SK-N-SH (cell line): ENCODE measurements around the gene GRIK3. TPM values are rescaled to one million over a fixed set of nuclear protein-coding genes. Genes with fewer than 3 reads are reported as not detected.

Experiments used
- CTCF ChIA-PET: fragments of 300-600, 350-600 bp; formaldehyde crosslinking; extraction: SDS; loops from one replicate; lab custom pipeline; 2021; lab: Yijun Ruan, JAX
- POLR2A ChIA-PET: fragments of 350-600 bp; sonication (Branson Sonifier 250); formaldehyde crosslinking; extraction: SDS; loops from one replicate; lab custom pipeline; 2020; ENCODE audit warnings: antibody characterized with exemption, inconsistent platforms; lab: Yijun Ruan, JAX
- DNase-seq: peaks from one replicate; pipeline ENCODE4 v3.0.0; 2012
- H2AFZ ChIP-seq: fragments of 200-600 bp; sonication (generic); 2 replicates; pipeline ENCODE4 v1.8.1; 2016; ENCODE audit warnings: antibody characterized with exemption, mild to moderate bottlenecking, low read depth
- H3F3A ChIP-seq: fragments of 200-600 bp; sonication (generic); replicated peaks from 2 replicates; pipeline ENCODE3; 2016; ENCODE audit warnings: antibody characterized with exemption, mild to moderate bottlenecking; ENCODE audit not compliant: insufficient read depth
- H3K27ac ChIP-seq, 2 experiments: fragments of 200-500 bp in 1 of 2; fragments of 200-600 bp in 1 of 2; sonication (Bioruptor generic) in 1 of 2; sonication (generic), shearing (Covaris generic) in 1 of 2; 2 replicates each; pipeline versions ENCODE4 v1.5.1 to v1.6.1; 2014 to 2016; ENCODE audit warnings: low read depth in 2 of 2, inconsistent platforms in 1 of 2, low read length in 1 of 2, mild to moderate bottlenecking in 1 of 2, mixed read lengths in 1 of 2
- H3K27me3 ChIP-seq: fragments of 200-600 bp; sonication (generic), shearing (Covaris generic); 2 replicates; pipeline ENCODE4 v1.6.1; 2016; ENCODE audit warnings: mixed run types; ENCODE audit not compliant: insufficient read depth
- H3K36me3 ChIP-seq, 2 experiments: fragments of 200-500 bp in 1 of 2; fragments of 200-600 bp in 1 of 2; sonication (Bioruptor generic) in 1 of 2; sonication (generic) in 1 of 2; replicated peaks in 1 of 2; 2 replicates each; pipeline versions ENCODE3 to v1.5.1; 2014 to 2016; ENCODE audit warnings: low read length in 1 of 2, mild to moderate bottlenecking in 1 of 2; ENCODE audit not compliant: insufficient read depth in 2 of 2, control insufficient read depth in 1 of 2
- H3K4me1 ChIP-seq, 2 experiments: fragments of 200-500 bp in 1 of 2; fragments of 200-600 bp in 1 of 2; sonication (Bioruptor generic) in 1 of 2; sonication (generic), shearing (Covaris generic) in 1 of 2; 2 replicates each; pipeline versions ENCODE4 v1.5.1 to v1.6.1; 2014 to 2016; ENCODE audit warnings: low read depth in 1 of 2, low read length in 1 of 2, mixed run types in 1 of 2; ENCODE audit not compliant: insufficient read depth in 2 of 2, control insufficient read depth in 1 of 2
- H3K4me2 ChIP-seq: fragments of 200-600 bp; sonication (generic), shearing (Covaris generic); 2 replicates; pipeline ENCODE4 v1.6.1; 2017; ENCODE audit warnings: mixed run types
- H3K4me3 ChIP-seq, 2 experiments: fragments of 200-500 bp in 1 of 2; fragments of 200-600 bp in 1 of 2; sonication (Bioruptor generic) in 1 of 2; sonication (generic), shearing (Covaris generic) in 1 of 2; 2 replicates each; pipeline versions ENCODE4 v1.5.1 to v1.8.1; 2014 to 2016; ENCODE audit warnings: low read depth in 2 of 2, inconsistent platforms in 1 of 2, low read length in 1 of 2, mild to moderate bottlenecking in 1 of 2, mixed read lengths in 1 of 2, moderate library complexity in 1 of 2
- H3K79me2 ChIP-seq: fragments of 200-600 bp; sonication (generic); 2 replicates; pipeline ENCODE4 v1.8.1; 2017; ENCODE audit warnings: mild to moderate bottlenecking; ENCODE audit not compliant: insufficient read depth
- H3K9ac ChIP-seq: fragments of 200-600 bp; sonication (generic); 2 replicates; pipeline ENCODE4 v1.6.1; 2017; ENCODE audit warnings: mixed run types
- H3K9me2 ChIP-seq: fragments of 200-600 bp; sonication (generic); 2 replicates; pipeline ENCODE4 v1.6.1; 2017; ENCODE audit warnings: mixed run types
- H3K9me3 ChIP-seq: fragments of 200-600 bp; sonication (generic); 2 replicates; pipeline ENCODE4 v1.6.1; 2017; ENCODE audit warnings: mixed run types, mild to moderate bottlenecking, moderate library complexity
- H4K20me1 ChIP-seq: fragments of 200-600 bp; sonication (generic); 2 replicates; pipeline ENCODE4 v1.6.1; 2017; ENCODE audit warnings: mild to moderate bottlenecking, mixed run types; ENCODE audit not compliant: insufficient read depth
- FOXM1 ChIP-seq: IDR thresholded peaks from 2 replicates; pipeline ENCODE4 v1.4.0; 2012; ENCODE audit warnings: low read depth, mild to moderate bottlenecking
- MXI1 ChIP-seq: IDR thresholded peaks from 2 replicates; pipeline ENCODE4 v1.6.1; 2012; ENCODE audit warnings: mild to moderate bottlenecking, low read depth, low read length, improper control_type of control experiment
- RAD21 ChIP-seq: IDR thresholded peaks from 2 replicates; pipeline ENCODE4 v1.6.1; 2012; ENCODE audit warnings: mild to moderate bottlenecking, low read length
- RCOR1 ChIP-seq: fragments of 150-350 bp; IDR thresholded peaks from 2 replicates; pipeline ENCODE4 v1.6.1; 2017; ENCODE audit warnings: antibody characterized with exemption, low read length
- SIN3A ChIP-seq: IDR thresholded peaks from 2 replicates; pipeline ENCODE4 v1.6.1; 2012; ENCODE audit warnings: low read depth, mild to moderate bottlenecking, low read length, moderate library complexity, borderline replicate concordance
- TCF12 ChIP-seq: IDR thresholded peaks from 2 replicates; pipeline ENCODE4 v1.4.0; 2012
- WGBS: methylation state at CpG from one replicate; pipeline ENCODE4 v1.1.6; 2017; ENCODE audit warnings: low lambda C conversion rate; 5-methylcytosine and 5-hydroxymethylcytosine counted together
- polyA plus RNA-seq, 3 experiments: library from polyadenylated mRNA; depleted of rRNA; stranded (reverse); fragments of >200 nt; gene quantifications; 2 replicates each; pipeline ENCODE4 v1.2.3, GENCODE V29; 2012
- TF ChIP-seq, protein P1 (sequence below): IDR thresholded peaks from 2 replicates; pipeline ENCODE4 v1.6.1; 2012; ENCODE audit warnings: mild to moderate bottlenecking, low read depth, low read length, moderate library complexity
- TF ChIP-seq, protein P2 (sequence below): fragments of 200-600 bp; sonication (generic); IDR thresholded peaks from 2 replicates; pipeline ENCODE4 v1.6.1; 2017; ENCODE audit warnings: antibody characterized with exemption, mild to moderate bottlenecking, moderate library complexity
- TF ChIP-seq, protein P3 (sequence below): IDR thresholded peaks from 2 replicates; pipeline ENCODE4; 2012

The GRIK3 gene
- polyA plus RNA-seq, 1 of the 3 experiments (the other 2 are of a cell fraction), result not detected

DNA sequence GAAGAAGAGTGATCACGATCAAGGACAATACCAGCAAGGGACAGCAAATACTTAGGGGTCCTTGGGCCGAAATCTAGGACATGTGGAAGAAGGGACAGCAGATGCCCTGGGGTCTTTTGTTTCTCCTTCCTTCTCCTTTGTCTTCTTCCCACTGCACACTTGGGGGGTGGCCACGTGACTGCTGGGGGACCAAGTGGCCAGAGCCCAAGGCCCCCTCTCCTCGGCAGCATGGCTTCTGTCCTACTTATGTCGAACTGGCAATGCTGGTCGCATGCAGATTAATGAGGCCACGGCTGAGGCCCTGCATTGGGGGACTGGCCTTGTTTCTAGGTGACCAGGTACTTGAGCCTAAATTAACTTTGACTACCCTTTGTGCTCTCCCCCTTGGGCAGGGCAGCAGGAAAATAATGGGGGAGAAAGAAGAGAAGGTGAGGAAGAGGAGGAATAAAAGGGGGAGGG is 83.0 kb downstream of the GRIK3 start (continued):
- TF ChIP-seq, protein P1, sequence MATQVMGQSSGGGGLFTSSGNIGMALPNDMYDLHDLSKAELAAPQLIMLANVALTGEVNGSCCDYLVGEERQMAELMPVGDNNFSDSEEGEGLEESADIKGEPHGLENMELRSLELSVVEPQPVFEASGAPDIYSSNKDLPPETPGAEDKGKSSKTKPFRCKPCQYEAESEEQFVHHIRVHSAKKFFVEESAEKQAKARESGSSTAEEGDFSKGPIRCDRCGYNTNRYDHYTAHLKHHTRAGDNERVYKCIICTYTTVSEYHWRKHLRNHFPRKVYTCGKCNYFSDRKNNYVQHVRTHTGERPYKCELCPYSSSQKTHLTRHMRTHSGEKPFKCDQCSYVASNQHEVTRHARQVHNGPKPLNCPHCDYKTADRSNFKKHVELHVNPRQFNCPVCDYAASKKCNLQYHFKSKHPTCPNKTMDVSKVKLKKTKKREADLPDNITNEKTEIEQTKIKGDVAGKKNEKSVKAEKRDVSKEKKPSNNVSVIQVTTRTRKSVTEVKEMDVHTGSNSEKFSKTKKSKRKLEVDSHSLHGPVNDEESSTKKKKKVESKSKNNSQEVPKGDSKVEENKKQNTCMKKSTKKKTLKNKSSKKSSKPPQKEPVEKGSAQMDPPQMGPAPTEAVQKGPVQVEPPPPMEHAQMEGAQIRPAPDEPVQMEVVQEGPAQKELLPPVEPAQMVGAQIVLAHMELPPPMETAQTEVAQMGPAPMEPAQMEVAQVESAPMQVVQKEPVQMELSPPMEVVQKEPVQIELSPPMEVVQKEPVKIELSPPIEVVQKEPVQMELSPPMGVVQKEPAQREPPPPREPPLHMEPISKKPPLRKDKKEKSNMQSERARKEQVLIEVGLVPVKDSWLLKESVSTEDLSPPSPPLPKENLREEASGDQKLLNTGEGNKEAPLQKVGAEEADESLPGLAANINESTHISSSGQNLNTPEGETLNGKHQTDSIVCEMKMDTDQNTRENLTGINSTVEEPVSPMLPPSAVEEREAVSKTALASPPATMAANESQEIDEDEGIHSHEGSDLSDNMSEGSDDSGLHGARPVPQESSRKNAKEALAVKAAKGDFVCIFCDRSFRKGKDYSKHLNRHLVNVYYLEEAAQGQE, result no peak
- no peak for TF ChIP-seq TCF12

DNA sequence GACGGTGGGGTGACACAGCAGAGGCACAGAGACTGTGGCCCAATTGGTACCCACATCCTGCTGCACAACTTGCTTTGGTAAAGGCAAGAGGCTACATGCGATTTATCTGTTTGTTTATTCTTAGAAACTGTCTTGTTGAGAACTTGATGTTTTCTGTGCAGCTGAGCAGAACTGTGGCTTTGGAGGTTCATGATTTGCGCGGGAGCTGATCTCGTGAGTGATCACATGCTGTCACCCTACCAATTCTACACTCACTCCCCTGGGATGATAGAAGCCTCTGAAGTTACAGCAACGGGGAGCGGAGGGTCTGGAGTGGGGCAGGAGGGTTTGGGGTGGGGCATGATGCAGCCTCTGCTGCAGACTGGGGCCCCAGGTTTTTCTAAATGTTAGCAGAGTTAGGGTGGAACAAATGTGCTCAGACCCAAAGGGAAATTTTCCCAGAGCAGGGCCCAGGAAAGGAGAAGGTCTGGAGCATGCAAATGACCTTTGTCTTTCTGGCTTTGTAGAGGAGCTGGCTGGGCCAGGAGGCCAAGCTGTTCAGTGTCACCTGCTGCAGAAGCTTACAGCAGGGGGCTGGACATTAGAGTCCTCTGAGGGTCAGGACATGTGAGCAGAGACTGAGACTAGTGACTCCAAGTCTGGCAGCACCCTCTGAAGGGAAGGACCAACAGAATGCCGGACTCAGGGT is 83.6 kb downstream of the GRIK3 start:
- no peaks in the 10 kb centered on the region for H3K36me3 ChIP-seq
- H3K27me3 ChIP-seq, result no peaks in the 10 kb centered on the region
- no peak overlapping the region for H3K4me2 ChIP-seq
- no peaks in the 10 kb centered on the region for H3F3A ChIP-seq
- POLR2A ChIA-PET, result no interaction called here
- WGBS, result 38% methylated on average over 8 of the region's 8 CpGs
- H2AFZ ChIP-seq, result no peak overlapping the region
- H3K9me3 ChIP-seq, result no peaks in the 10 kb centered on the region
- H3K79me2 ChIP-seq, result no peaks in the 10 kb centered on the region
- no peaks in the 10 kb centered on the region for H3K9me2 ChIP-seq
- H3K4me3 ChIP-seq, result no peak overlapping the region
- H3K4me1 ChIP-seq, result no peaks in the 10 kb centered on the region
- no peak overlapping the region for H3K27ac ChIP-seq
- no peak overlapping the region for H3K9ac ChIP-seq
- H4K20me1 ChIP-seq, result no peaks in the 10 kb centered on the region
- DNase-seq, result no peak
- TF ChIP-seq, protein P2, sequence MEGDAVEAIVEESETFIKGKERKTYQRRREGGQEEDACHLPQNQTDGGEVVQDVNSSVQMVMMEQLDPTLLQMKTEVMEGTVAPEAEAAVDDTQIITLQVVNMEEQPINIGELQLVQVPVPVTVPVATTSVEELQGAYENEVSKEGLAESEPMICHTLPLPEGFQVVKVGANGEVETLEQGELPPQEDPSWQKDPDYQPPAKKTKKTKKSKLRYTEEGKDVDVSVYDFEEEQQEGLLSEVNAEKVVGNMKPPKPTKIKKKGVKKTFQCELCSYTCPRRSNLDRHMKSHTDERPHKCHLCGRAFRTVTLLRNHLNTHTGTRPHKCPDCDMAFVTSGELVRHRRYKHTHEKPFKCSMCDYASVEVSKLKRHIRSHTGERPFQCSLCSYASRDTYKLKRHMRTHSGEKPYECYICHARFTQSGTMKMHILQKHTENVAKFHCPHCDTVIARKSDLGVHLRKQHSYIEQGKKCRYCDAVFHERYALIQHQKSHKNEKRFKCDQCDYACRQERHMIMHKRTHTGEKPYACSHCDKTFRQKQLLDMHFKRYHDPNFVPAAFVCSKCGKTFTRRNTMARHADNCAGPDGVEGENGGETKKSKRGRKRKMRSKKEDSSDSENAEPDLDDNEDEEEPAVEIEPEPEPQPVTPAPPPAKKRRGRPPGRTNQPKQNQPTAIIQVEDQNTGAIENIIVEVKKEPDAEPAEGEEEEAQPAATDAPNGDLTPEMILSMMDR, result no peak
- CTCF ChIA-PET, result interaction anchor here (0.7 kb wide), 1 partner anchor 102 kb away, joined by 4 read pairs; no protein-coding TSS in a partner anchor

DNA sequence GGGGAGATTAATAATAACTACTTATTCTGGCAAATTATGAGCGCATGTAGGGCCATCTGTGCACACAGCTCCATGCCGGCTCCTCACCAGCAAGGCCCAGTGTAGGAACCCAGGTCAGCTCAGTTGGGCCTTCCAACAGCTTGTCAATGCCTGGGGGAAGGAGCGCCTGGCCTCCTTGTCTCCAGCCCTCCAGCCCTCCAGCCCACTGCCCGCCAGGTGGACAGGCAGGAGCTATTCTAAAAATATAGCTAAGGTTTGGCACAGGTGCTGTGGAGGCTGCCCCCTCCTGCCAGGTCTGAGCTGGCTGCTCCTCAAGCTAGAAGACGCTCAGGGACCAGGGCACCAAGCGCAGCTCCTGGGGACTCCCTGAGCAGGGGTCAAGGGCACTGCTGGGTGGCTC is 85.7 kb downstream of the GRIK3 start:
- H3K9me2 ChIP-seq, result no peaks in the 10 kb centered on the region
- H3K36me3 ChIP-seq, result no peaks in the 10 kb centered on the region
- H3K79me2 ChIP-seq, result no peaks in the 10 kb centered on the region
- no peak overlapping the region for H2AFZ ChIP-seq
- WGBS, result 30% methylated on average over 4 of the region's 6 CpGs
- H3K27me3 ChIP-seq, result no peaks in the 10 kb centered on the region
- CTCF ChIA-PET, result interaction anchor here (1.1 to 1.8 kb wide), 2 partner anchors 18 to 39 kb away, joined by 3 to 4 read pairs; no protein-coding TSS in a partner anchor
- H3K9ac ChIP-seq, result no peak overlapping the region
- H3K4me1 ChIP-seq, result no peaks in the 10 kb centered on the region
- H3K4me3 ChIP-seq, result no peak overlapping the region
- H3K27ac ChIP-seq, result no peak overlapping the region
- no peaks in the 10 kb centered on the region for H3F3A ChIP-seq
- no peaks in the 10 kb centered on the region for H4K20me1 ChIP-seq
- no peak overlapping the region for H3K4me2 ChIP-seq
- POLR2A ChIA-PET, result no interaction called here
- no peak for DNase-seq
- H3K9me3 ChIP-seq, result no peaks in the 10 kb centered on the region
- TF ChIP-seq RCOR1 (no peak), SIN3A (no peak), MXI1 (no peak), FOXM1 (no peak), RAD21 (no peak), TCF12 (no peak)
- TF ChIP-seq, protein P2, result no peak
- TF ChIP-seq, protein P3, sequence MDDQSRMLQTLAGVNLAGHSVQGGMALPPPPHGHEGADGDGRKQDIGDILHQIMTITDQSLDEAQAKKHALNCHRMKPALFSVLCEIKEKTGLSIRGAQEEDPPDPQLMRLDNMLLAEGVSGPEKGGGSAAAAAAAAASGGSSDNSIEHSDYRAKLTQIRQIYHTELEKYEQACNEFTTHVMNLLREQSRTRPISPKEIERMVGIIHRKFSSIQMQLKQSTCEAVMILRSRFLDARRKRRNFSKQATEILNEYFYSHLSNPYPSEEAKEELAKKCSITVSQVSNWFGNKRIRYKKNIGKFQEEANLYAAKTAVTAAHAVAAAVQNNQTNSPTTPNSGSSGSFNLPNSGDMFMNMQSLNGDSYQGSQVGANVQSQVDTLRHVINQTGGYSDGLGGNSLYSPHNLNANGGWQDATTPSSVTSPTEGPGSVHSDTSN, result no peak
- TF ChIP-seq, all 33 proteins: peak for 0
